K562 (cell line): ENCODE results near the gene TBC1D10A. TPM values are rescaled to one million over a fixed set of nuclear protein-coding genes. Genes with fewer than 3 reads are reported as not detected.

ENCODE experiments used
- ATAC-seq: fragments of 200-7000 bp; cut with Tn5 transposase; 3 replicates; pipeline ENCODE4 v1.9.1; 2020; ENCODE audit warnings: moderate library complexity
- BruUV-seq: library from RNA; stranded (reverse); fragments of 400-500 nt; replicated peaks from 2 replicates; lab custom pipeline; 2021; lab: Mats Ljungman, UMichigan
- CTCF ChIA-PET: fragments of 300-600 bp; formaldehyde crosslinking; extraction: SDS; loops from one replicate; lab custom pipeline; 2021; ENCODE audit warnings: low intra/inter-chr PET ratio; lab: Yijun Ruan, JAX
- POLR2A ChIA-PET: fragments of 300-600, 350-650 bp; sonication (Branson Sonifier 250); formaldehyde crosslinking; extraction: SDS; loops from one replicate; lab custom pipeline; 2021; ENCODE audit warnings: antibody characterized with exemption, inconsistent platforms; lab: Yijun Ruan, JAX
- DNase-seq, 4 experiments: peaks; one replicate each; pipeline versions ENCODE4 v3.0.0 to v3.0.0-alpha.2; 2011 to 2018; ENCODE audit warnings: low spot score in 3 of 4, mixed read lengths in 3 of 4; ENCODE audit errors: extremely low read depth in 1 of 4
- FAIRE-seq: peaks from 2 replicates; lab custom pipeline; 2011; peaks lifted over from hg19 to GRCh38; lab: Jason Lieb, UNC
- H2AFZ ChIP-seq: 2 replicates; pipeline ENCODE4 v1.6.0; 2011; ENCODE audit warnings: low read depth, low read length, control low read depth, inconsistent platforms
- H3K27ac ChIP-seq: fragments of 200-600 bp; 3 replicates; pipeline ENCODE4 v1.8.0; 2011; ENCODE audit warnings: low read depth, mild to moderate bottlenecking, control low read depth, inconsistent platforms, low read length, moderate library complexity, mixed read lengths; ENCODE audit errors: extremely low read depth
- H3K27me3 ChIP-seq, 2 experiments: fragments of 300-600 bp in 1 of 2; 2 replicates in 1 of 2; 3 replicates in 1 of 2; pipeline versions ENCODE4 v1.6.0 to v1.8.0; 2011; ENCODE audit warnings: inconsistent platforms in 2 of 2, low read length in 2 of 2, mild to moderate bottlenecking in 1 of 2, mixed read lengths in 1 of 2, moderate library complexity in 1 of 2; ENCODE audit not compliant: control insufficient read depth in 2 of 2, insufficient read depth in 2 of 2
- H3K36me3 ChIP-seq: fragments of 300-600 bp; 3 replicates; pipeline ENCODE4 v1.8.0; 2011; ENCODE audit warnings: mild to moderate bottlenecking, low read length, inconsistent platforms; ENCODE audit not compliant: control insufficient read depth, insufficient read depth
- H3K4me1 ChIP-seq, 2 experiments: fragments of 200-600 bp in 1 of 2; replicated peaks in 1 of 2; 2 replicates in 1 of 2; 3 replicates in 1 of 2; pipeline versions ENCODE4 v1.5.1 to v1.8.0; 2011; ENCODE audit warnings: inconsistent platforms in 2 of 2, low read length in 2 of 2, mild to moderate bottlenecking in 1 of 2, mixed read lengths in 1 of 2, moderate library complexity in 1 of 2; ENCODE audit not compliant: control insufficient read depth in 2 of 2, insufficient read depth in 2 of 2
- H3K4me2 ChIP-seq: 2 replicates; pipeline ENCODE4 v1.6.1; 2011; ENCODE audit warnings: low read length, control low read depth, inconsistent platforms, mixed read lengths; ENCODE audit not compliant: insufficient read depth
- H3K4me3 ChIP-seq: fragments of 200-600 bp; sonication (generic), shearing (Covaris generic); 2 replicates; pipeline ENCODE4 v1.5.1; 2016; ENCODE audit warnings: control low read depth, inconsistent platforms
- H3K79me2 ChIP-seq: fragments of 200-600 bp; 3 replicates; pipeline ENCODE4 v1.8.0; 2011; ENCODE audit warnings: low read length, inconsistent platforms; ENCODE audit not compliant: control insufficient read depth, insufficient read depth
- H3K9ac ChIP-seq, 2 experiments: 2 replicates each; pipeline versions ENCODE4 v1.6.0 to v1.6.1; 2011; ENCODE audit warnings: low read depth in 2 of 2, low read length in 2 of 2, control low read depth in 1 of 2, inconsistent platforms in 1 of 2, mild to moderate bottlenecking in 1 of 2, mixed read lengths in 1 of 2; ENCODE audit not compliant: insufficient read depth in 1 of 2
- H3K9me1 ChIP-seq: one replicate; pipeline ENCODE4 v1.6.0; 2011; ENCODE audit warnings: inconsistent platforms, mild to moderate bottlenecking, low read length, moderate library complexity; ENCODE audit not compliant: control insufficient read depth, insufficient read depth
- H3K9me3 ChIP-seq: replicated peaks from 2 replicates; pipeline ENCODE4 v1.5.1; 2011; ENCODE audit warnings: low read depth, low read length, inconsistent platforms; ENCODE audit not compliant: control insufficient read depth, insufficient read depth
- H4K20me1 ChIP-seq: replicated peaks from 2 replicates; pipeline ENCODE4 v1.6.1; 2011; ENCODE audit warnings: low read length, inconsistent platforms, mixed read lengths; ENCODE audit not compliant: control insufficient read depth, insufficient read depth
- ASH1L ChIP-seq: fragments of 450-650 bp; IDR thresholded peaks from 2 replicates; pipeline ENCODE4 v1.6.1; 2018; ENCODE audit warnings: borderline replicate concordance, mild to moderate bottlenecking, low read depth; ENCODE audit not compliant: partially characterized antibody
- HMG20B ChIP-seq: fragments of 250-450 bp; sonication (Bioruptor Pico); IDR thresholded peaks from 2 replicates; pipeline ENCODE4 v1.5.0; 2021; ENCODE audit warnings: mild to moderate bottlenecking
- MYC ChIP-seq, 2 experiments: fragments of 250-450 bp in 1 of 2; sonication (Bioruptor Pico) in 1 of 2; IDR thresholded peaks; 2 replicates each; pipeline versions ENCODE4 v1.5.1 to v1.6.1; 2012 to 2021; ENCODE audit warnings: low read depth in 2 of 2, borderline replicate concordance in 1 of 2, improper control_type of control experiment in 1 of 2, low read length in 1 of 2, mild to moderate bottlenecking in 1 of 2, moderate library complexity in 1 of 2
- XRCC4 ChIP-seq: IDR thresholded peaks from one replicate; pipeline ENCODE4 v1.6.1; 2011; ENCODE audit not compliant: insufficient read depth, insufficient read length; ENCODE audit errors: extremely low read depth
- WGBS: fragments of 100-300 bp; shearing (Covaris generic); methylation state at CpG from one replicate; pipeline ENCODE4 v1.1.6; 2016; ENCODE audit warnings: low coverage, mixed read lengths; ENCODE audit not compliant: insufficient coverage; ENCODE audit errors: missing lambda C conversion rate; 5-methylcytosine and 5-hydroxymethylcytosine counted together
- in situ Hi-C: fragments of 300-500 bp; cut with MboI; formaldehyde crosslinking; loops from 4 replicates; pipeline ENCODE4 v1.15.0; 2018; ENCODE audit warnings: inconsistent platforms, mixed read lengths
- intact Hi-C: fragments of 100-400 bp; cut with micrococcal nuclease; formaldehyde crosslinking; loops from 2 replicates; pipeline ENCODE4 v1.14.2; 2022
- polyA plus RNA-seq, 8 experiments: library from polyadenylated mRNA; depleted of rRNA in 4 of 8; stranded (reverse) in 5 of 8; unstranded in 3 of 8; fragments of >200 nt; fragmentation: Nextera tagmentation in 2 of 8; fragmentation: Illumina TruSeq in 1 of 8; extraction: Ambion mirVana in 2 of 8; extraction: Trizol in 1 of 8; gene quantifications; 2 replicates each; pipeline versions ENCODE4 v1.2.1 to v1.2.3, GENCODE V29; 2011 to 2014; ENCODE audit warnings: inconsistent platforms in 1 of 8, missing spikeins in 1 of 8
- total RNA-seq, 7 experiments: library from RNA; depleted of rRNA in 6 of 7; stranded (reverse); fragments of >200 nt in 6 of 7; fragmentation: Illumina TruSeq in 2 of 7; extraction: Trizol in 2 of 7; gene quantifications; 2 replicates each; pipeline versions ENCODE4 v1.2.1 to v1.2.3, GENCODE V29; 2011 to 2021; ENCODE audit warnings: low replicate concordance in 1 of 7

Gene TBC1D10A
- total and polyA plus RNA-seq, 9 of the 15 experiments (the other 6 are each of a cell fraction or from before 2014, with no cell fraction given), result 0.13 to 10.4 (median 4.6) TPM

DNA sequence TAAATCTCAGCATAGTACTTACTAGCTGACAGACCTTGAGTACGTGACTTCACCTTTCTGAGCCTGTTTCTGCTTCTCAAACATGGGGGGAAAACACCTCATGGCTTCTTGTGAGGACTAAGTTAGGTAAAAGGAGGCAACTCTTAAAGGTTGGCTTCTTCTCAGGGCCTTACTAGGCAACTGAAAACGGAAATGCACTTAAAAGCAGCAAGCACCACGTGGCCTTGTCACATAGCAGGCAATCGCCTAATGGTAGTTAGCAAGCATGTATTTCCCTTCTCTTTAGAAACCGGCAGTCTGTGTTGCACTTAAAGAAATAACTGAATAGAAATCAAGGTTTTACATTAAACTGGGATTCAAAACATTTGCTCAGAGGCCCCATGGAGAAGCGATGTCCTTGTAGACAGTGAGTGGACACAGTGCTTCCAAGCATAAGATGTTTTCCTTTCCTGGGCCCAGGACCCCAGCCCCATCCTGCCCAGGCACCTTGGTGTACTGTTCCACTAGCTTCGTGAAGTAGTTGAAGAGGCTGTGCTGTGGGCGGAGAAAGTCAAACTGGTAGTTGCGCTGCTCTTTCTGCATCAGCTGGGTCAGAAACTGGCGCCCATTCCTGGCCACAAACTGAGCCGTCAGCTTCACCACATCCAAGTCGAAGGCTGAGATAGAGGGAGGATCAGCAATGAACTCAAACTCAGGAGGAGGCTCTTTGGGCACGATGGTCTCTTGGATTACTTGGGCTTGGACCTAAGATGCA is 17.9 kb upstream of the TBC1D10A start:
- Histone ChIP-seq H3K36me3 (peaks cover 95% of the 10 kb centered on the region), H4K20me1 (no peaks in the 10 kb centered on the region), H3K4me3 (no peak overlapping the region), H3K9me3 (no peaks in the 10 kb centered on the region), H3K9me1 (no peaks in the 10 kb centered on the region), H3K79me2 (peaks cover 19% of the 10 kb centered on the region), H3K27ac (no peak overlapping the region), H3K4me2 (no peak overlapping the region), H2AFZ (no peak overlapping the region), H3K9ac (no peak overlapping the region), H3K4me1 (no peaks in the 10 kb centered on the region), H3K27me3 (no peaks in the 10 kb centered on the region)
- ATAC-seq (no peak), FAIRE-seq (no peak), DNase-seq (no peak)
- in situ Hi-C loops, result no loop called here
- intact Hi-C loops, result no loop called here
- WGBS, result 93% methylated on average over 12 of the region's 13 CpGs
- ChIA-PET CTCF (no interaction called here), POLR2A (interaction anchor here (0.6 to 1.7 kb wide), 3 partner anchors 12 to 310 kb away, joined by 3 to 8 read pairs (median 4); partner anchors contain the start of genes CCDC157 and SF3A1)
- TF ChIP-seq MYC (IDR thresholded peaks at IDR 0.05; ENCODE audit: low read depth, low read length) (no peak), MYC (CRISPR knock-in tag; IDR thresholded peaks at IDR 0.05; ENCODE audit: borderline replicate concordance, low read depth) (no peak), ASH1L (no peak), HMG20B (CRISPR knock-in tag) (no peak), XRCC4 (no peak)
- no TSS peak for BruUV-seq
